Putamen (tissue), 1 donor: ENCODE data around the gene SLCO4A1.
"Not testable (repeated sequence)": the region's sequence is repeated elsewhere in the genome, so short reads cannot be mapped to it uniquely, and the experiment has no call there.

Source experiments
- DNase-seq: peaks from one replicate; pipeline ENCODE4 v3.0.0-alpha.2; 2016; ENCODE audit warnings: low spot score

Gene SLCO4A1

GRCh38 chr20:62623488-62624324 is 18.6 kb upstream of the SLCO4A1 start:
- DNase-seq = no peak

GRCh38 chr20:62624325-62624690 is 18.0 kb upstream of the SLCO4A1 start:
- no peak for DNase-seq

- no peak for DNase-seq
Measured at GRCh38 chr20:62624719-62625453, 17.4 kb upstream of the SLCO4A1 start.

- DNase-seq = no peak
Measured at GRCh38 chr20:62625516-62625915, 16.8 kb upstream of the SLCO4A1 start.

- no peak for DNase-seq
Measured at GRCh38 chr20:62625921-62626547, 16.3 kb upstream of the SLCO4A1 start.

GRCh38 chr20:62627425-62627824 is 14.9 kb upstream of the SLCO4A1 start:
- not testable (repeated sequence) for DNase-seq

- DNase-seq = no peak
Measured at GRCh38 chr20:62627901-62628612, 14.2 kb upstream of the SLCO4A1 start.

- DNase-seq = no peak
Measured at GRCh38 chr20:62628691-62629090, 13.6 kb upstream of the SLCO4A1 start.

GRCh38 chr20:62629864-62630470 is 12.3 kb upstream of the SLCO4A1 start:
- DNase-seq = no peak

- no peak for DNase-seq
Measured at GRCh38 chr20:62631336-62632308, 10.7 kb upstream of the SLCO4A1 start.

GRCh38 chr20:62632575-62633090 is 9.7 kb upstream of the SLCO4A1 start:
- DNase-seq = no peak

GRCh38 chr20:62633598-62634329 is 8.5 kb upstream of the SLCO4A1 start:
- no peak for DNase-seq

- no peak for DNase-seq
Measured at GRCh38 chr20:62634330-62634967, 7.9 kb upstream of the SLCO4A1 start.

GRCh38 chr20:62635232-62635631 is 7.1 kb upstream of the SLCO4A1 start:
- DNase-seq = no peak

GRCh38 chr20:62635852-62636251 is 6.5 kb upstream of the SLCO4A1 start:
- no peak for DNase-seq

- DNase-seq = no peak
Measured at GRCh38 chr20:62636446-62636845, 5.9 kb upstream of the SLCO4A1 start.

- no peak for DNase-seq
Measured at GRCh38 chr20:62637110-62637509, 5.2 kb upstream of the SLCO4A1 start.

- no peak for DNase-seq
Measured at GRCh38 chr20:62637521-62638054, 4.7 kb upstream of the SLCO4A1 start.

GRCh38 chr20:62638055-62638570 is 4.2 kb upstream of the SLCO4A1 start:
- DNase-seq = no peak
